K562 (cell line): ENCODE measurements around the gene OR2V1. TPM values are rescaled to one million over a fixed set of nuclear protein-coding genes. Genes with fewer than 3 reads are reported as not detected.

ENCODE experiments used
- ADNP ChIP-seq: fragments of 200-800 bp; sonication (Bioruptor generic); IDR thresholded peaks from 2 replicates; pipeline ENCODE4 v1.6.1; 2016; ENCODE audit warnings: missing genetic modification characterization, missing compliant biosample characterization
- TEAD4 ChIP-seq, 2 experiments: sonication (generic) in 1 of 2; formaldehyde crosslinking in 1 of 2; IDR thresholded peaks; 2 replicates each; pipeline versions ENCODE4 v1.6.1 to v1.8.0; 2012 to 2022; ENCODE audit warnings: borderline replicate concordance in 1 of 2, inconsistent platforms in 1 of 2, low read length in 1 of 2, mild to moderate bottlenecking in 1 of 2, missing genetic modification reagents in 1 of 2
- ZNF639 ChIP-seq, 2 experiments: fragments of 200-800 bp in 1 of 2; sonication (Bioruptor generic) in 1 of 2; sonication (generic) in 1 of 2; formaldehyde crosslinking in 1 of 2; IDR thresholded peaks in 1 of 2; conservative IDR thresholded peaks in 1 of 2; 2 replicates each; pipeline versions ENCODE4 v1.5.0 to v1.6.1; 2016 to 2020; ENCODE audit warnings: missing compliant biosample characterization in 1 of 2, missing genetic modification characterization in 1 of 2, missing genetic modification reagents in 1 of 2
- ZNF830 ChIP-seq: fragments of 250-450 bp; sonication (Bioruptor Pico); IDR thresholded peaks from 2 replicates; pipeline ENCODE4 v1.5.0; 2021; ENCODE audit warnings: mild to moderate bottlenecking
- polyA plus RNA-seq, 8 experiments: library from polyadenylated mRNA; depleted of rRNA in 4 of 8; stranded (reverse) in 5 of 8; unstranded in 3 of 8; fragments of >200 nt; fragmentation: Nextera tagmentation in 2 of 8; fragmentation: Illumina TruSeq in 1 of 8; extraction: Ambion mirVana in 2 of 8; extraction: Trizol in 1 of 8; gene quantifications; 2 replicates each; pipeline versions ENCODE4 v1.2.1 to v1.2.3, GENCODE V29; 2011 to 2014; ENCODE audit warnings: inconsistent platforms in 1 of 8, missing spikeins in 1 of 8
- total RNA-seq, 7 experiments: library from RNA; depleted of rRNA in 6 of 7; stranded (reverse); fragments of >200 nt in 6 of 7; fragmentation: Illumina TruSeq in 2 of 7; extraction: Trizol in 2 of 7; gene quantifications; 2 replicates each; pipeline versions ENCODE4 v1.2.1 to v1.2.3, GENCODE V29; 2011 to 2021; ENCODE audit warnings: low replicate concordance in 1 of 7
- TF ChIP-seq, protein P1 (sequence below): fragments of 250-450 bp; sonication (Bioruptor Pico); IDR thresholded peaks from 2 replicates; pipeline ENCODE4 v1.4.0; 2020
- TF ChIP-seq, protein P2 (sequence below): fragments of 450-650 bp; IDR thresholded peaks from 2 replicates; pipeline ENCODE4 v1.6.1; 2016; ENCODE audit warnings: mild to moderate bottlenecking, moderate library complexity

OR2V1 gene
- total and polyA plus RNA-seq, 9 of the 15 experiments (the other 6 are each of a cell fraction or from before 2014, with no cell fraction given): 0.04 to 0.28 (median 0.15) TPM; not detected in 5

DNA sequence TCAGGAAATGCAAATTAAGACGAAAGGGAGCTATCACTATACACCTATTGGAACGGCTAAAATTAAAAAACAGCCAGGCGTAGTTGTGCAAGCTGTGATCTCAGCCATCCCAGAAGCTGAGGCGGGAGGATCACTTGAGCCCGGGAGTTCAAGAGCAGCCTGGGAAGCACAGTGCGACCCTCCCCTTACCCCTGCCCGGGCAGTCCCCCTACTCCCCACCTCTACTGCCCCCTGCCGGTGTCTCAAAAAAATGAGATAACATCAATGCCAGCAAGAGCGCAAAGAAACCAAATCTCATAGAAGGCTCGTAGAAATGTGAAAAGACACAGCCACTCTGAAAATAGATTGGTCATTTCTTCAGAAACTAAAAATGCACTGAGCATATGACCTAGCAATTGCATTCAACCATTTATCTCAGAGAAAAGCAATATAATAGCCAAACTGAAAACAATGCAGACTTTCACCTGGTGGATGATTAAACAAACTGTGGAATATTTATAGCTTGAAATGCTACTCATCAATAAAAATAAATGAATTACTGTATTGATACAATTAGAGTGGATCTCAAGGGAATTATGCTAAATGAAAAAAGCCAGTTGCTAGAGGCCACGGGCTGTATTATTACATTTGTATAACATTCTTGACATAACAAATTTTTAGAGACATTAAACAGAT lies 37.0 kb upstream of the OR2V1 start (continued):
- TF ChIP-seq, protein P1, sequence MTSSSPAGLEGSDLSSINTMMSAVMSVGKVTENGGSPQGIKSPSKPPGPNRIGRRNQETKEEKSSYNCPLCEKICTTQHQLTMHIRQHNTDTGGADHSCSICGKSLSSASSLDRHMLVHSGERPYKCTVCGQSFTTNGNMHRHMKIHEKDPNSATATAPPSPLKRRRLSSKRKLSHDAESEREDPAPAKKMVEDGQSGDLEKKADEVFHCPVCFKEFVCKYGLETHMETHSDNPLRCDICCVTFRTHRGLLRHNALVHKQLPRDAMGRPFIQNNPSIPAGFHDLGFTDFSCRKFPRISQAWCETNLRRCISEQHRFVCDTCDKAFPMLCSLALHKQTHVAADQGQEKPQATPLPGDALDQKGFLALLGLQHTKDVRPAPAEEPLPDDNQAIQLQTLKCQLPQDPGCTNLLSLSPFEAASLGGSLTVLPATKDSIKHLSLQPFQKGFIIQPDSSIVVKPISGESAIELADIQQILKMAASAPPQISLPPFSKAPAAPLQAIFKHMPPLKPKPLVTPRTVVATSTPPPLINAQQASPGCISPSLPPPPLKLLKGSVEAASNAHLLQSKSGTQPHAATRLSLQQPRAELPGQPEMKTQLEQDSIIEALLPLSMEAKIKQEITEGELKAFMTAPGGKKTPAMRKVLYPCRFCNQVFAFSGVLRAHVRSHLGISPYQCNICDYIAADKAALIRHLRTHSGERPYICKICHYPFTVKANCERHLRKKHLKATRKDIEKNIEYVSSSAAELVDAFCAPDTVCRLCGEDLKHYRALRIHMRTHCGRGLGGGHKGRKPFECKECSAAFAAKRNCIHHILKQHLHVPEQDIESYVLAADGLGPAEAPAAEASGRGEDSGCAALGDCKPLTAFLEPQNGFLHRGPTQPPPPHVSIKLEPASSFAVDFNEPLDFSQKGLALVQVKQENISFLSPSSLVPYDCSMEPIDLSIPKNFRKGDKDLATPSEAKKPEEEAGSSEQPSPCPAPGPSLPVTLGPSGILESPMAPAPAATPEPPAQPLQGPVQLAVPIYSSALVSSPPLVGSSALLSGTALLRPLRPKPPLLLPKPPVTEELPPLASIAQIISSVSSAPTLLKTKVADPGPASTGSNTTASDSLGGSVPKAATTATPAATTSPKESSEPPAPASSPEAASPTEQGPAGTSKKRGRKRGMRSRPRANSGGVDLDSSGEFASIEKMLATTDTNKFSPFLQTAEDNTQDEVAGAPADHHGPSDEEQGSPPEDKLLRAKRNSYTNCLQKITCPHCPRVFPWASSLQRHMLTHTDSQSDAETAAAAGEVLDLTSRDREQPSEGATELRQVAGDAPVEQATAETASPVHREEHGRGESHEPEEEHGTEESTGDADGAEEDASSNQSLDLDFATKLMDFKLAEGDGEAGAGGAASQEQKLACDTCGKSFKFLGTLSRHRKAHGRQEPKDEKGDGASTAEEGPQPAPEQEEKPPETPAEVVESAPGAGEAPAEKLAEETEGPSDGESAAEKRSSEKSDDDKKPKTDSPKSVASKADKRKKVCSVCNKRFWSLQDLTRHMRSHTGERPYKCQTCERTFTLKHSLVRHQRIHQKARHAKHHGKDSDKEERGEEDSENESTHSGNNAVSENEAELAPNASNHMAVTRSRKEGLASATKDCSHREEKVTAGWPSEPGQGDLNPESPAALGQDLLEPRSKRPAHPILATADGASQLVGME (CRISPR knock-in tag): no peak
- TF ChIP-seq ZNF830 (CRISPR knock-in tag) (no peak), TEAD4 (IDR thresholded peaks at IDR 0.05; ENCODE audit: low read length) (0 out of 2 replicates have a peak, but pooled peaks have one; percentile 40), TEAD4 (CRISPR knock-in tag; IDR thresholded peaks at IDR 0.05; ENCODE audit: borderline replicate concordance) (no peak), ZNF639 (CRISPR knock-in tag; conservative IDR thresholded peaks at IDR 0.05 in 1 of 2, IDR thresholded peaks at IDR 0.05 in 1 of 2) (0 out of 4 replicates have a peak, but pooled peaks of 1 of the 2 experiments have one; percentile 4), ADNP (tag) (0 out of 2 replicates have a peak, but pooled peaks have one; percentile 41)
- TF ChIP-seq, protein P2, sequence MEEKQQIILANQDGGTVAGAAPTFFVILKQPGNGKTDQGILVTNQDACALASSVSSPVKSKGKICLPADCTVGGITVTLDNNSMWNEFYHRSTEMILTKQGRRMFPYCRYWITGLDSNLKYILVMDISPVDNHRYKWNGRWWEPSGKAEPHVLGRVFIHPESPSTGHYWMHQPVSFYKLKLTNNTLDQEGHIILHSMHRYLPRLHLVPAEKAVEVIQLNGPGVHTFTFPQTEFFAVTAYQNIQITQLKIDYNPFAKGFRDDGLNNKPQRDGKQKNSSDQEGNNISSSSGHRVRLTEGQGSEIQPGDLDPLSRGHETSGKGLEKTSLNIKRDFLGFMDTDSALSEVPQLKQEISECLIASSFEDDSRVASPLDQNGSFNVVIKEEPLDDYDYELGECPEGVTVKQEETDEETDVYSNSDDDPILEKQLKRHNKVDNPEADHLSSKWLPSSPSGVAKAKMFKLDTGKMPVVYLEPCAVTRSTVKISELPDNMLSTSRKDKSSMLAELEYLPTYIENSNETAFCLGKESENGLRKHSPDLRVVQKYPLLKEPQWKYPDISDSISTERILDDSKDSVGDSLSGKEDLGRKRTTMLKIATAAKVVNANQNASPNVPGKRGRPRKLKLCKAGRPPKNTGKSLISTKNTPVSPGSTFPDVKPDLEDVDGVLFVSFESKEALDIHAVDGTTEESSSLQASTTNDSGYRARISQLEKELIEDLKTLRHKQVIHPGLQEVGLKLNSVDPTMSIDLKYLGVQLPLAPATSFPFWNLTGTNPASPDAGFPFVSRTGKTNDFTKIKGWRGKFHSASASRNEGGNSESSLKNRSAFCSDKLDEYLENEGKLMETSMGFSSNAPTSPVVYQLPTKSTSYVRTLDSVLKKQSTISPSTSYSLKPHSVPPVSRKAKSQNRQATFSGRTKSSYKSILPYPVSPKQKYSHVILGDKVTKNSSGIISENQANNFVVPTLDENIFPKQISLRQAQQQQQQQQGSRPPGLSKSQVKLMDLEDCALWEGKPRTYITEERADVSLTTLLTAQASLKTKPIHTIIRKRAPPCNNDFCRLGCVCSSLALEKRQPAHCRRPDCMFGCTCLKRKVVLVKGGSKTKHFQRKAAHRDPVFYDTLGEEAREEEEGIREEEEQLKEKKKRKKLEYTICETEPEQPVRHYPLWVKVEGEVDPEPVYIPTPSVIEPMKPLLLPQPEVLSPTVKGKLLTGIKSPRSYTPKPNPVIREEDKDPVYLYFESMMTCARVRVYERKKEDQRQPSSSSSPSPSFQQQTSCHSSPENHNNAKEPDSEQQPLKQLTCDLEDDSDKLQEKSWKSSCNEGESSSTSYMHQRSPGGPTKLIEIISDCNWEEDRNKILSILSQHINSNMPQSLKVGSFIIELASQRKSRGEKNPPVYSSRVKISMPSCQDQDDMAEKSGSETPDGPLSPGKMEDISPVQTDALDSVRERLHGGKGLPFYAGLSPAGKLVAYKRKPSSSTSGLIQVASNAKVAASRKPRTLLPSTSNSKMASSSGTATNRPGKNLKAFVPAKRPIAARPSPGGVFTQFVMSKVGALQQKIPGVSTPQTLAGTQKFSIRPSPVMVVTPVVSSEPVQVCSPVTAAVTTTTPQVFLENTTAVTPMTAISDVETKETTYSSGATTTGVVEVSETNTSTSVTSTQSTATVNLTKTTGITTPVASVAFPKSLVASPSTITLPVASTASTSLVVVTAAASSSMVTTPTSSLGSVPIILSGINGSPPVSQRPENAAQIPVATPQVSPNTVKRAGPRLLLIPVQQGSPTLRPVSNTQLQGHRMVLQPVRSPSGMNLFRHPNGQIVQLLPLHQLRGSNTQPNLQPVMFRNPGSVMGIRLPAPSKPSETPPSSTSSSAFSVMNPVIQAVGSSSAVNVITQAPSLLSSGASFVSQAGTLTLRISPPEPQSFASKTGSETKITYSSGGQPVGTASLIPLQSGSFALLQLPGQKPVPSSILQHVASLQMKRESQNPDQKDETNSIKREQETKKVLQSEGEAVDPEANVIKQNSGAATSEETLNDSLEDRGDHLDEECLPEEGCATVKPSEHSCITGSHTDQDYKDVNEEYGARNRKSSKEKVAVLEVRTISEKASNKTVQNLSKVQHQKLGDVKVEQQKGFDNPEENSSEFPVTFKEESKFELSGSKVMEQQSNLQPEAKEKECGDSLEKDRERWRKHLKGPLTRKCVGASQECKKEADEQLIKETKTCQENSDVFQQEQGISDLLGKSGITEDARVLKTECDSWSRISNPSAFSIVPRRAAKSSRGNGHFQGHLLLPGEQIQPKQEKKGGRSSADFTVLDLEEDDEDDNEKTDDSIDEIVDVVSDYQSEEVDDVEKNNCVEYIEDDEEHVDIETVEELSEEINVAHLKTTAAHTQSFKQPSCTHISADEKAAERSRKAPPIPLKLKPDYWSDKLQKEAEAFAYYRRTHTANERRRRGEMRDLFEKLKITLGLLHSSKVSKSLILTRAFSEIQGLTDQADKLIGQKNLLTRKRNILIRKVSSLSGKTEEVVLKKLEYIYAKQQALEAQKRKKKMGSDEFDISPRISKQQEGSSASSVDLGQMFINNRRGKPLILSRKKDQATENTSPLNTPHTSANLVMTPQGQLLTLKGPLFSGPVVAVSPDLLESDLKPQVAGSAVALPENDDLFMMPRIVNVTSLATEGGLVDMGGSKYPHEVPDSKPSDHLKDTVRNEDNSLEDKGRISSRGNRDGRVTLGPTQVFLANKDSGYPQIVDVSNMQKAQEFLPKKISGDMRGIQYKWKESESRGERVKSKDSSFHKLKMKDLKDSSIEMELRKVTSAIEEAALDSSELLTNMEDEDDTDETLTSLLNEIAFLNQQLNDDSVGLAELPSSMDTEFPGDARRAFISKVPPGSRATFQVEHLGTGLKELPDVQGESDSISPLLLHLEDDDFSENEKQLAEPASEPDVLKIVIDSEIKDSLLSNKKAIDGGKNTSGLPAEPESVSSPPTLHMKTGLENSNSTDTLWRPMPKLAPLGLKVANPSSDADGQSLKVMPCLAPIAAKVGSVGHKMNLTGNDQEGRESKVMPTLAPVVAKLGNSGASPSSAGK: no peak
